ENCODE results near the gene SCN4A.
"Not testable (repeated sequence)": the region's sequence is repeated elsewhere in the genome, so short reads cannot be mapped to it uniquely, and the experiment has no call there.

Gene SCN4A
- total RNA-seq: 0 to 5.1 (median 0) reads per million in 17 experiments

GRCh38 chr17:63972796-63973195, at the start of gene SCN4A:
TSS of gene SCN4A (minus strand) at chr17:63972918. CDS start at chr17:63972841, 77 bp downstream.
- DNase-seq: no peak

- peak; percentile 62 to 81 (median 66) for DNase-seq
Measured at GRCh38 chr17:64020056-64020766, 47.5 kb upstream of the SCN4A start, which contains the start of gene ICAM2. TSS of gene ICAM2 (minus strand) at chr17:64020633. CDS start at chr17:64006691, 13,942 bp downstream.

- DNase-seq: not testable (repeated sequence)
Measured at GRCh38 chr17:64019551-64019961, 46.8 kb upstream of the SCN4A start.

- no peak for DNase-seq
Measured at GRCh38 chr17:64017381-64017980, 44.8 kb upstream of the SCN4A start.

GRCh38 chr17:64016974-64017373, 44.3 kb upstream of the SCN4A start:
- no peak for DNase-seq

GRCh38 chr17:64016231-64016784, 43.6 kb upstream of the SCN4A start:
- peak in 1 of 4 experiments; percentile 28 for DNase-seq

- no peak for DNase-seq
Measured at GRCh38 chr17:64015447-64015846, 42.7 kb upstream of the SCN4A start.

GRCh38 chr17:64009571-64010402, 37.1 kb upstream of the SCN4A start:
- DNase-seq: peak; percentile 61 to 85 (median 78)

- no peak for DNase-seq
Measured at GRCh38 chr17:64008830-64009229, 36.1 kb upstream of the SCN4A start.

- DNase-seq: no peak
Measured at GRCh38 chr17:64008346-64008745, 35.6 kb upstream of the SCN4A start.

GRCh38 chr17:64007838-64008282, 35.1 kb upstream of the SCN4A start:
- DNase-seq: peak in 2 of 4 experiments; percentile 53 to 54

GRCh38 chr17:64007089-64007837, 34.5 kb upstream of the SCN4A start:
- not testable (repeated sequence) for DNase-seq

GRCh38 chr17:64006361-64007088, 33.8 kb upstream of the SCN4A start:
- DNase-seq: peak in 1 of 4 experiments; percentile 51

GRCh38 chr17:64005734-64006167, 33.0 kb upstream of the SCN4A start:
- DNase-seq: no peak

GRCh38 chr17:64004903-64005733, 32.4 kb upstream of the SCN4A start:
- no peak for DNase-seq

- DNase-seq: no peak
Measured at GRCh38 chr17:64004218-64004770, 31.6 kb upstream of the SCN4A start.

- no peak for DNase-seq
Measured at GRCh38 chr17:64003526-64004121, 30.9 kb upstream of the SCN4A start.

- DNase-seq: no peak
Measured at GRCh38 chr17:64002658-64003525, 30.2 kb upstream of the SCN4A start.

Measured in suppressor macrophage (primary cell).